Measurements from ENCODE around the gene ARHGEF10L.

ARHGEF10L gene

GRCh38 chr1:17684810-17685209 is 145.3 kb downstream of the ARHGEF10L start:
- Histone ChIP-seq H3K4me3 (ENCODE audit: insufficient read depth, low read depth, low read length, poor library complexity, severe bottlenecking) (no peak overlapping the region), H3K36me3 (ENCODE audit: control insufficient read depth, insufficient read depth, low read length) (no peaks in the 10 kb centered on the region)

GRCh38 chr1:17686258-17686657 is 146.8 kb downstream of the ARHGEF10L start:
- no peak for DNase-seq
- Histone ChIP-seq H3K4me3 (ENCODE audit: insufficient read depth, low read depth, low read length, poor library complexity, severe bottlenecking) (no peak overlapping the region), H3K27me3 (replicated peaks; ENCODE audit: control insufficient read depth, insufficient read depth, low read length, poor library complexity, severe bottlenecking) (no peaks in the 10 kb centered on the region), H3K9me3 (ENCODE audit: control insufficient read depth, low read length) (no peaks in the 10 kb centered on the region), H3K27ac (ENCODE audit: insufficient read depth, low read length, poor library complexity, severe bottlenecking) (no peak overlapping the region), H3K4me1 (ENCODE audit: control insufficient read depth, insufficient read depth, low read length, poor library complexity, severe bottlenecking) (no peaks in the 10 kb centered on the region), H3K36me3 (ENCODE audit: control insufficient read depth, insufficient read depth, low read length) (no peaks in the 10 kb centered on the region)

More at GRCh38 chr1:17684810-17685209, 145.3 kb downstream of the ARHGEF10L start:
- Histone ChIP-seq H3K27ac (ENCODE audit: insufficient read depth, low read length, poor library complexity, severe bottlenecking) (no peak overlapping the region), H3K27me3 (replicated peaks; ENCODE audit: control insufficient read depth, insufficient read depth, low read length, poor library complexity, severe bottlenecking) (no peaks in the 10 kb centered on the region), H3K4me1 (ENCODE audit: control insufficient read depth, insufficient read depth, low read length, poor library complexity, severe bottlenecking) (no peaks in the 10 kb centered on the region), H3K9me3 (ENCODE audit: control insufficient read depth, low read length) (no peaks in the 10 kb centered on the region)
- DNase-seq = no peak

GRCh38 chr1:17687145-17687544 is 147.6 kb downstream of the ARHGEF10L start:
- no peaks in the 10 kb centered on the region for H3K9me3 ChIP-seq (ENCODE audit: control insufficient read depth, low read length)
- no peak overlapping the region for H3K27ac ChIP-seq (ENCODE audit: insufficient read depth, low read length, poor library complexity, severe bottlenecking)
- H3K27me3 ChIP-seq (replicated peaks; ENCODE audit: control insufficient read depth, insufficient read depth, low read length, poor library complexity, severe bottlenecking) = no peaks in the 10 kb centered on the region
- H3K36me3 ChIP-seq (ENCODE audit: control insufficient read depth, insufficient read depth, low read length) = no peaks in the 10 kb centered on the region
- no peak overlapping the region for H3K4me3 ChIP-seq (ENCODE audit: insufficient read depth, low read depth, low read length, poor library complexity, severe bottlenecking)
- H3K4me1 ChIP-seq (ENCODE audit: control insufficient read depth, insufficient read depth, low read length, poor library complexity, severe bottlenecking) = no peaks in the 10 kb centered on the region
- no peak for DNase-seq

GRCh38 chr1:17688217-17688810 is 148.8 kb downstream of the ARHGEF10L start:
- no peak for DNase-seq
- H3K9me3 ChIP-seq (ENCODE audit: control insufficient read depth, low read length) = no peaks in the 10 kb centered on the region
- H3K4me1 ChIP-seq (ENCODE audit: control insufficient read depth, insufficient read depth, low read length, poor library complexity, severe bottlenecking) = no peaks in the 10 kb centered on the region
- H3K27me3 ChIP-seq (replicated peaks; ENCODE audit: control insufficient read depth, insufficient read depth, low read length, poor library complexity, severe bottlenecking) = no peaks in the 10 kb centered on the region
- H3K27ac ChIP-seq (ENCODE audit: insufficient read depth, low read length, poor library complexity, severe bottlenecking) = no peak overlapping the region
- H3K4me3 ChIP-seq (ENCODE audit: insufficient read depth, low read depth, low read length, poor library complexity, severe bottlenecking) = no peak overlapping the region
- no peaks in the 10 kb centered on the region for H3K36me3 ChIP-seq (ENCODE audit: control insufficient read depth, insufficient read depth, low read length)

- DNase-seq = no peak
- Histone ChIP-seq H3K4me3 (ENCODE audit: insufficient read depth, low read depth, low read length, poor library complexity, severe bottlenecking) (no peak overlapping the region), H3K27me3 (replicated peaks; ENCODE audit: control insufficient read depth, insufficient read depth, low read length, poor library complexity, severe bottlenecking) (no peaks in the 10 kb centered on the region), H3K27ac (ENCODE audit: insufficient read depth, low read length, poor library complexity, severe bottlenecking) (no peak overlapping the region), H3K4me1 (ENCODE audit: control insufficient read depth, insufficient read depth, low read length, poor library complexity, severe bottlenecking) (no peaks in the 10 kb centered on the region), H3K36me3 (ENCODE audit: control insufficient read depth, insufficient read depth, low read length) (no peaks in the 10 kb centered on the region), H3K9me3 (ENCODE audit: control insufficient read depth, low read length) (no peaks in the 10 kb centered on the region)
Observed at GRCh38 chr1:17689011-17689410, 149.5 kb downstream of the ARHGEF10L start.

- Histone ChIP-seq H3K27ac (ENCODE audit: insufficient read depth, low read length, poor library complexity, severe bottlenecking) (no peak overlapping the region), H3K4me3 (ENCODE audit: insufficient read depth, low read depth, low read length, poor library complexity, severe bottlenecking) (no peak overlapping the region), H3K36me3 (ENCODE audit: control insufficient read depth, insufficient read depth, low read length) (no peaks in the 10 kb centered on the region)
Observed at GRCh38 chr1:17690906-17691634, 151.6 kb downstream of the ARHGEF10L start.

GRCh38 chr1:17692645-17693044 is 153.1 kb downstream of the ARHGEF10L start:
- DNase-seq = no peak
- no peaks in the 10 kb centered on the region for H3K36me3 ChIP-seq (ENCODE audit: control insufficient read depth, insufficient read depth, low read length)
- no peaks in the 10 kb centered on the region for H3K9me3 ChIP-seq (ENCODE audit: control insufficient read depth, low read length)
- H3K27me3 ChIP-seq (replicated peaks; ENCODE audit: control insufficient read depth, insufficient read depth, low read length, poor library complexity, severe bottlenecking) = no peaks in the 10 kb centered on the region
- H3K4me1 ChIP-seq (ENCODE audit: control insufficient read depth, insufficient read depth, low read length, poor library complexity, severe bottlenecking) = no peaks in the 10 kb centered on the region
- no peak overlapping the region for H3K27ac ChIP-seq (ENCODE audit: insufficient read depth, low read length, poor library complexity, severe bottlenecking)
- no peak overlapping the region for H3K4me3 ChIP-seq (ENCODE audit: insufficient read depth, low read depth, low read length, poor library complexity, severe bottlenecking)

More at GRCh38 chr1:17690906-17691634, 151.6 kb downstream of the ARHGEF10L start:
- H3K4me1 ChIP-seq (ENCODE audit: control insufficient read depth, insufficient read depth, low read length, poor library complexity, severe bottlenecking) = no peaks in the 10 kb centered on the region
- DNase-seq = no peak
- no peaks in the 10 kb centered on the region for H3K27me3 ChIP-seq (replicated peaks; ENCODE audit: control insufficient read depth, insufficient read depth, low read length, poor library complexity, severe bottlenecking)
- no peaks in the 10 kb centered on the region for H3K9me3 ChIP-seq (ENCODE audit: control insufficient read depth, low read length)

GRCh38 chr1:17696417-17697301 is 157.2 kb downstream of the ARHGEF10L start:
- Histone ChIP-seq H3K4me1 (ENCODE audit: control insufficient read depth, insufficient read depth, low read length, poor library complexity, severe bottlenecking) (no peaks in the 10 kb centered on the region), H3K27ac (ENCODE audit: insufficient read depth, low read length, poor library complexity, severe bottlenecking) (no peak overlapping the region), H3K27me3 (replicated peaks; ENCODE audit: control insufficient read depth, insufficient read depth, low read length, poor library complexity, severe bottlenecking) (no peaks in the 10 kb centered on the region), H3K9me3 (ENCODE audit: control insufficient read depth, low read length) (no peaks in the 10 kb centered on the region), H3K36me3 (ENCODE audit: control insufficient read depth, insufficient read depth, low read length) (no peaks in the 10 kb centered on the region), H3K4me3 (ENCODE audit: insufficient read depth, low read depth, low read length, poor library complexity, severe bottlenecking) (no peak overlapping the region)
- no peak for DNase-seq

GRCh38 chr1:17697458-17697857 is 158.0 kb downstream of the ARHGEF10L start:
- no peak overlapping the region for H3K27ac ChIP-seq (ENCODE audit: insufficient read depth, low read length, poor library complexity, severe bottlenecking)
- H3K4me1 ChIP-seq (ENCODE audit: control insufficient read depth, insufficient read depth, low read length, poor library complexity, severe bottlenecking) = no peaks in the 10 kb centered on the region
- no peak overlapping the region for H3K4me3 ChIP-seq (ENCODE audit: insufficient read depth, low read depth, low read length, poor library complexity, severe bottlenecking)
- no peak for DNase-seq
- H3K9me3 ChIP-seq (ENCODE audit: control insufficient read depth, low read length) = no peaks in the 10 kb centered on the region
- H3K27me3 ChIP-seq (replicated peaks; ENCODE audit: control insufficient read depth, insufficient read depth, low read length, poor library complexity, severe bottlenecking) = no peaks in the 10 kb centered on the region
- H3K36me3 ChIP-seq (ENCODE audit: control insufficient read depth, insufficient read depth, low read length) = no peaks in the 10 kb centered on the region

- no peak for DNase-seq
- no peaks in the 10 kb centered on the region for H3K36me3 ChIP-seq (ENCODE audit: control insufficient read depth, insufficient read depth, low read length)
- H3K4me3 ChIP-seq (ENCODE audit: insufficient read depth, low read depth, low read length, poor library complexity, severe bottlenecking) = no peak overlapping the region
- H3K27me3 ChIP-seq (replicated peaks; ENCODE audit: control insufficient read depth, insufficient read depth, low read length, poor library complexity, severe bottlenecking) = no peaks in the 10 kb centered on the region
- H3K27ac ChIP-seq (ENCODE audit: insufficient read depth, low read length, poor library complexity, severe bottlenecking) = no peak overlapping the region
- no peaks in the 10 kb centered on the region for H3K4me1 ChIP-seq (ENCODE audit: control insufficient read depth, insufficient read depth, low read length, poor library complexity, severe bottlenecking)
- H3K9me3 ChIP-seq (ENCODE audit: control insufficient read depth, low read length) = no peaks in the 10 kb centered on the region
Observed at GRCh38 chr1:17699581-17699980, 160.1 kb downstream of the ARHGEF10L start.
